ENCODE data around the gene STAB1.
A peak's percentile ranks its signal among the peaks of the same experiment; 100 is the strongest.

The STAB1 gene

DNA sequence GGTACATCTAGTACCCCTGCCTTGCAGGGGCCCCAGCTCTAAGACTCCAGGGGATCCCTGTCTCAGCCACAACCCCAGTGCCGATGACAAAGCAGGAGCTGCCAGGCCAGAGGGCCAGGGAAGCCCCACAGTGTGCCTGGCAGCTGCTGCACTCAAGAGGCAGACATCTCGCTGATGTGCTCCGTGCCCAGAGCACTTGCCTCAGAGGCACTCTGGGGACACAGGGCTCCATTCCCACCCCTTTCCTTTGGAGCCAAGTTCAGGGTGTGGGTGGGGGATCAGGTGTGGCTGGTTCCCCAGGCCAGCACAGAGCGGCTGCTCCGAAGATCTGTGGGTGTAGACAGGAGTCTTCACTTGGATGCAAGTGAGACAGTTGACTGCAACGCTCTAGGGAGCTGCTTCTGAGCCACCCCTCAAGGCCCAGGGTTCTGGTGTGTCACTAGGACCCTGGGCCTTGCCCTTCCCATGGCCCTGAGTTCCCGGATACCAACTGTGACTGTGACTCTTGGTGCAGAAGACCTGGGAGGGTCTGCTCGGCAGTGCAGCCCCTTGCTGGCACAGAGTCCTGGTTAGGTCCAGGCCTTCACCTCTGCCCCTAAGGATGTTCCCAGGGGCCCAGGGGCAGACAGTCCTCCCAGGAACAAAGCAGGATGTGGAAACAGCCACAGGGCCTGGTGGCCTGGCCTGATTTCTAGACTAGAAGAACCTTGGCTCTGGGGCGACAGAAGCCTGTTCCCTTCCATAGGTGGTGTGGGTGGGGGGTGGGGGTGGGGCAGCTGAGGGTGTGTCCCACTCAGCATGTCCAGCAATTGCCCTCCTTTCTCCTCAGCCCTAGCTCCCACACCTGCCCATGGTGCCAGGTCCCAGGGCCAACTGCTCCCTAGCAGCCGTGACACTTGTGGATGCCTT lies 36.0 kb downstream of the STAB1 start:
- no peak overlapping the region for H3K4me3 ChIP-seq (ENCODE audit: low read length)
- peaks cover 28% of the 10 kb centered on the region for H3K36me3 ChIP-seq (ENCODE audit: insufficient read depth, low read length)
- no peaks in the 10 kb centered on the region for H3K9me3 ChIP-seq (replicated peaks; ENCODE audit: low read length)
- H3K9ac ChIP-seq (ENCODE audit: low read depth, low read length), result no peak overlapping the region
- peaks cover 35% of the 10 kb centered on the region for H3K4me1 ChIP-seq (ENCODE audit: control insufficient read depth, insufficient read depth, low read length)
- no peaks in the 10 kb centered on the region for H3K27me3 ChIP-seq (ENCODE audit: control insufficient read depth, insufficient read depth, low read length)
- peak overlapping the region; percentile 90 for H3K4me2 ChIP-seq (ENCODE audit: low read length)

DNA sequence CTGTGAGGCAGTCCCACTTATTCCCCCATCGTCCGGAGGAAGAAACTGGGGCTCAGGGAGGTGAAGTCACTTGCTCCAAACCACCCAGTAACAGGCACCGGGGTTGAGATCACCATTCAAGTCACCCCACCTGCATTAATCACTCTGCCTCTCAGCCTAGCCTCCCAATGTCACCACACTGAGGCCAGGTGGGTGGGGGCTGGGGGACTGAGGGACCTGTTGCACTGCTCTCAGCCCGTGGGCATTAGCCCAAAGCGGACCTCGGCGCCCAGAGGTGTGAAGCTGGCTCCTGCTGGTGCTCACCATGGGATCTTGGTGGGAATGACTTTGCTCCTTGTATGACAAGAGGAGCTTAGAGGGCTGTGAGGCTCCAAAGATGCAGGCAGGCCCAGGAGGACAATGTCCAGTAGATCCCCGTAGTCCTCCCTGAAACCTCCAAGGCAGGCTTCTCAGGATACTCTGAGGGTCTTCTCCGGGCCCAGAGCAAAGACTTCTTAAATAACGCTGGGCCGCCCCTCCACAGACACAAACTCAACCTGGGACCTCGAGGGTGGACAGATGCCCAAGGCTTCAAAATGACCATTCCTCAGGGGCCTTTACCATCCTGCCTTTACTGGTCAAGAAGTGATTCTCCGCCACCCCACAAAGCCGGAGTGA lies 36.9 kb downstream of the STAB1 start:
- H3K36me3 ChIP-seq (ENCODE audit: insufficient read depth, low read length), result peaks cover 21% of the 10 kb centered on the region
- peak overlapping the region; percentile 84 for H3K4me3 ChIP-seq (ENCODE audit: low read length)
- peak overlapping the region; percentile 90 for H3K4me2 ChIP-seq (ENCODE audit: low read length)
- H3K9ac ChIP-seq (ENCODE audit: low read depth, low read length), result peak overlapping the region; percentile 78
- no peaks in the 10 kb centered on the region for H3K27me3 ChIP-seq (ENCODE audit: control insufficient read depth, insufficient read depth, low read length)
- H3K4me1 ChIP-seq (ENCODE audit: control insufficient read depth, insufficient read depth, low read length), result peaks cover 35% of the 10 kb centered on the region
- no peaks in the 10 kb centered on the region for H3K9me3 ChIP-seq (replicated peaks; ENCODE audit: low read length)

DNA sequence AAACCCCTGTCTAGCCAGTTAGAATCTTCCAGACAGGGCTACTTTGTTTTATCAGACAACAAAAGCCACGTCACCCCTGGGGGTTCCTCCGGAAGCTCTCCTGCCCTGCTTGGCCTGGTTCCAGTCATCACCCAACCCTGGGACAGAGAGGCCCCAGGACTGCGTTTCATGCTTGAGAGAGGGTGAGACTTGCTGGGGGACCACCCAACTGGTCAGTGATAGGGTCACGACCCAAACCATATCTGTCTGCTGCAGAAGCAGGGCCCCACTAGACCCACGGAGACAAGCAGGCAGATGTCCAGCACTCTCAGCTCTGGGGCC lies 37.3 kb downstream of the STAB1 start:
- Histone ChIP-seq H3K4me1 (ENCODE audit: control insufficient read depth, insufficient read depth, low read length) (peaks cover 37% of the 10 kb centered on the region), H3K36me3 (ENCODE audit: insufficient read depth, low read length) (peaks cover 16% of the 10 kb centered on the region), H3K4me2 (ENCODE audit: low read length) (peak overlapping the region; percentile 90), H3K27me3 (ENCODE audit: control insufficient read depth, insufficient read depth, low read length) (no peaks in the 10 kb centered on the region), H3K9me3 (replicated peaks; ENCODE audit: low read length) (no peaks in the 10 kb centered on the region), H3K9ac (ENCODE audit: low read depth, low read length) (peak overlapping the region; percentile 78), H3K4me3 (ENCODE audit: low read length) (peak overlapping the region; percentile 84)

DNA sequence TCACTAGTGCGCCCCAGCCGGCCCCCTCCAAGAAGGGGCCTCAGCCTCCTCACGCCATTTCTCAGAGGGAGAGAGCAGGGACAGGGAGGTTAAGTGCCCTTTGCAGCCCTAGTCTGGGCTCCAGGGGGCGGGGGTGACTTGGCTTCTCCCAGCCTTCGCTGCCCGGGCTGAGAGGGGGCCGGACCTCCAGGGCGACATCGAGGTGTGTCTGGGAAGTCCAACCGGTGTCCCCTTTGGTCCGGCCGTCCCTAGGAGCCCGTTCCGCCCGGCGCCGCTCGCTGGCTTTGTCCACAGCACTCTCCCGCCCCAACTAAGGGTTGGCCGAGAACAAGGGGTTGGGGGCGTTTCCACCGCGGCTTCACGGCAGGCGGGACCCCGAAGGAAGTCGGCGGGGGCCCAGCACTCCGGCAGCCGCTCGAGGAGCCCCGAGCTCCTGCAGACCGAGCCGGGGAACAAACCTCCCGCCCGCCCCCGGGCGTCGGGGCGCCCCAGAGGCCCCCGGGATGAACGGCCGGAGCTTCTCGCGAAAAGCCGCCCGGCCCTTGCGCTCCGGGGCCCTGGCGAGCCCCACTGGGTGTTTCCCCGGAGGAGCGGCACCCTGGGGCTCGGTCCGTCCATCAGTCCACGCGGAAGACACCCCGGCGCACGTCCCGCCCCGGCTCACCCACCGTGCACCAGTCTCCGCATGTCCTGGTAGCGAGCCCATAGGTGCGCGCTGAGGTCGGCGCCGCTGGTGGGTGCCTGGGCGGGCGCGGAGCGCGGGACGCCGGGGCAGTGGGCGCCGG lies 37.9 kb downstream of the STAB1 start:
- Histone ChIP-seq H3K4me2 (ENCODE audit: low read length) (peak overlapping the region; percentile 90), H3K27me3 (ENCODE audit: control insufficient read depth, insufficient read depth, low read length) (no peaks in the 10 kb centered on the region), H3K4me3 (ENCODE audit: low read length) (peak overlapping the region; percentile 84), H3K4me1 (ENCODE audit: control insufficient read depth, insufficient read depth, low read length) (peaks cover 43% of the 10 kb centered on the region), H3K9me3 (replicated peaks; ENCODE audit: low read length) (no peaks in the 10 kb centered on the region), H3K9ac (ENCODE audit: low read depth, low read length) (peak overlapping the region; percentile 78), H3K36me3 (ENCODE audit: insufficient read depth, low read length) (peaks cover 10% of the 10 kb centered on the region)

DNA sequence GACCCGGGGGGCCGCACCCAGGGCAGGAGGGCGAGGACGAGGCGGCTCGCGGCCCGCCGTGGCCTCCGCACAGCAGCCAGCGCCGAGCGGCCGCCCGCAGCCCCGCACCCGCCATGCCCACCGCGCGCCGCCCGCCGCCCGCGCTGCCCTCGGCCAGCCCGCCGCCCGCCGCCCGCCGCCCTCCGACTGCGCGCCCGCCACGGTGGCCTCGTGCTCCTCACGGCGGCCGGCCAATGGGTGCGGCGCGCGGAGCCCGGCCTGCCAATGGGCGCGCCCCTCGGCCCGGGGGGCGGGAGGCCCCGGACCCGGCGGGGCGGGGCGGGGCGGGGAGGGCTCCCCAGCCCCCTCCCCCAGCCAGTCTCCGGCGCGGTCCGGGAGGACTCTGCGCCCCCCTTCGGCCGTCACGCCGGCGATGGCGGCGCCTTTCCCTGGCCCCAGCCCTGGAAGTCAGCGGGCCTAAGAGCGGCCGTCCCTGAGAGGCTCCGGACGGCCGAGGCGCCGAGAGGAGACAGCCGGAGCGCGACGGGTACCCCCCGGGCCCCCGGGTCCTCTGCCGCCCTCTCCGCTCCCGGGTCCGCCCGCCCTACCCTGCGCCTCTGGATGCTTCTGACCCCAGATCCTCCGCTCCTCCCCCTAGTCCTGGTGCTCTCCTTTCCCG lies 38.6 kb downstream of the STAB1 start, which contains the start of gene NT5DC2:
Gene NT5DC2, minus strand, starts transcription at position 235 of the 658 bp plus-strand sequence. Its CDS starts 120 bp downstream, at position 115.
- Histone ChIP-seq H3K4me2 (ENCODE audit: low read length) (peak within 1 kb of the TSS; percentile 90), H3K9me3 (replicated peaks; ENCODE audit: low read length) (no peaks in the 10 kb centered on the region), H3K27me3 (ENCODE audit: control insufficient read depth, insufficient read depth, low read length) (no peaks in the 10 kb centered on the region), H3K4me3 (ENCODE audit: low read length) (peak within 1 kb of the TSS; percentile 84), H3K36me3 (ENCODE audit: insufficient read depth, low read length) (peaks cover 5% of the 10 kb centered on the region), H3K9ac (ENCODE audit: low read depth, low read length) (peak within 1 kb of the TSS; percentile 83), H3K4me1 (ENCODE audit: control insufficient read depth, insufficient read depth, low read length) (peaks cover 47% of the 10 kb centered on the region)

DNA sequence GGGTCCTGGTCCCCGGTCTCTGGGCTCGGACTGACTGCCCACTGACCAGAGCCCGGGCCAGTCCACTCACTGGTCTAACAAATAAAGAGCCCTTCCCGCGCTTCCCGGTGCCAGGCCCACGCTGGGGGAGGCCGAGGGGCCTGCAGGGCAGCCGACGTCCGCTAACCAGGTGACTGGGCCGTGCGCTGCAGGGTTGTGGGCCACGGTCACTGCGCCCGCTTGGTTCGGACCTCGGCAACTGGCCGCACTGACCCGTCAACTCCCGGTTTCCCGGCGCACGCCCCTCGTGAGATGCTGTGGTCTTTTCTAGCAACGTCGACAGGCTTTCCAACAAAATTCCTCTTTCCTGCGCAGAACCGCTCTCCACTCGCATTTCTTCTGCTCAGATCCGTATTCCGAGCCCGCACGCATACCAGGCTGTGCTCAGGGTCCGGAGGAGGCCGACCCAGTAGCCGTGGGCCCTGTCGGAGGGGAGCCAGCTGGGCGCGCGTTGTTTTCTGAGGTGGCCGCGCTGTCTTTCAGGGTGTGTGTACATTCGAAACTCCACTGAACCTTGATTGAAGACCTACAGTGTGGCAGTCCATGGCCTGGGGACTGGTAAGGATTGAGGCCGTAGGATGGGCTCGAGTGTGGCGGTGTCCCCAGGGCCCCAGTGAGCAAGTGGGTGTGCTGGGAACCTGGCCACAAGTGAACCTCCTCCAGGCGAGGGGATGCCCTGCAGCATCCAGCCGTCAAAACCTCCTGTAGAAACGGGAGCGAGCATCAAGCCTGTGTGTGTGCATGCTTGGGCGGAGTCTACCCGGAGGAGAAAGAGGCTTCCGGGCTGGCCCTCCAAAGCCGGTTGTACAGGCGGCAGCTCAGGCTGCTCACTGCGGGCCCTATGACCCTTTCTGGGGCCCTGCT lies 39.4 kb downstream of the STAB1 start:
- H3K4me3 ChIP-seq (ENCODE audit: low read length), result peak overlapping the region; percentile 77
- no peaks in the 10 kb centered on the region for H3K27me3 ChIP-seq (ENCODE audit: control insufficient read depth, insufficient read depth, low read length)
- H3K9ac ChIP-seq (ENCODE audit: low read depth, low read length), result peak overlapping the region; percentile 83
- H3K9me3 ChIP-seq (replicated peaks; ENCODE audit: low read length), result no peaks in the 10 kb centered on the region
- H3K36me3 ChIP-seq (ENCODE audit: insufficient read depth, low read length), result peaks cover 2% of the 10 kb centered on the region
- peak overlapping the region; percentile 88 for H3K4me2 ChIP-seq (ENCODE audit: low read length)
- H3K4me1 ChIP-seq (ENCODE audit: control insufficient read depth, insufficient read depth, low read length), result peaks cover 53% of the 10 kb centered on the region

DNA sequence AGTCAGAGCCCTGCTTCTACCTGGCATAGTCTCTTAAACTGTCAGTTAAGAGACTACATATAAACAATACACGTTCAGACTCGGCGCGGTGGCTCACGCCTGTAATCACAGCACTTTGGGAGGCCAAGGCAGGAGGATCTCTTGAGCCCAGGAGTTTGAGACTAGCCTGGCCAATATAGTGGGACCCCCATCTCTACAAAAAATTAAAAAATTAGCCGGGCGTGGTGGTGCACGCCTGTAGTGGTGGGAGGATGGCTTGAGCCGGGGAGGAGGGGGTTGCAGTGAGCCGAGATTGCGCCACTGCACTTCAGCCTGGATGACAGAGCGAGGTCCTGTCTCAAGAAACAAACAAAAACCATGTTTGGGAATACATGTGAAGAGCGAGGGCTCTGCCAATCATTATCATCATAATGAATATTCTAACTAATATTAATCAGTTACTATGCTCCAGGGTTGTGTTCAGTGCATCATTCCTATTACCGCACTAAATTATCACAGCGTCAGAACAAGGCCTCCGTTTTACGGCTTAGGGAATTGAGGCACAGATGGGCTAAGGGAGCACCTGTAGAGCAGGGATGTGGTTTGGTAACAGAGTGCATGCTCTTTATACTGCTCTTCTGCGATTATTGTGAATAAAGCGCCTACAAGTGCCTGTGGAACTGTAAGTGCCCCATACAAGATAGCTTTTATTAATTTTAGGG lies 40.4 kb downstream of the STAB1 start:
- Histone ChIP-seq H3K4me3 (ENCODE audit: low read length) (peak overlapping the region; percentile 62), H3K9ac (ENCODE audit: low read depth, low read length) (peak overlapping the region; percentile 36), H3K9me3 (replicated peaks; ENCODE audit: low read length) (no peaks in the 10 kb centered on the region), H3K4me2 (ENCODE audit: low read length) (peak overlapping the region; percentile 88), H3K36me3 (ENCODE audit: insufficient read depth, low read length) (peaks cover 7% of the 10 kb centered on the region), H3K27me3 (ENCODE audit: control insufficient read depth, insufficient read depth, low read length) (no peaks in the 10 kb centered on the region), H3K4me1 (ENCODE audit: control insufficient read depth, insufficient read depth, low read length) (peaks cover 48% of the 10 kb centered on the region)

DNA sequence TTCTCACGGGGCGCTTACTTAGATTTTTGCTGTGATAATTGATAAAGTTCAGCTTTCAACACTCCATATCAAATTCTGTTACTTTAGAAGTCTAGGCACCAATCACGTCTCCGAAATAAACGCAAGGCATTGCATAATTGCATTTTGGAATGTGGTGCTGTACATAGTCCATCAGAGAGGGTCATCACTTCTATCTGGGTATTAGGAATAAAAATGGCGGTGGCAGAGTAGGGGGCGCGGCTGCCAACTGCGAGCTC lies 40.9 kb downstream of the STAB1 start:
- H3K27me3 ChIP-seq (ENCODE audit: control insufficient read depth, insufficient read depth, low read length), result no peaks in the 10 kb centered on the region
- H3K4me1 ChIP-seq (ENCODE audit: control insufficient read depth, insufficient read depth, low read length), result peaks cover 48% of the 10 kb centered on the region
- H3K4me2 ChIP-seq (ENCODE audit: low read length), result peak overlapping the region; percentile 79
- peak overlapping the region; percentile 62 for H3K4me3 ChIP-seq (ENCODE audit: low read length)
- no peaks in the 10 kb centered on the region for H3K9me3 ChIP-seq (replicated peaks; ENCODE audit: low read length)
- H3K36me3 ChIP-seq (ENCODE audit: insufficient read depth, low read length), result peaks cover 12% of the 10 kb centered on the region
- H3K9ac ChIP-seq (ENCODE audit: low read depth, low read length), result peak overlapping the region; percentile 36

DNA sequence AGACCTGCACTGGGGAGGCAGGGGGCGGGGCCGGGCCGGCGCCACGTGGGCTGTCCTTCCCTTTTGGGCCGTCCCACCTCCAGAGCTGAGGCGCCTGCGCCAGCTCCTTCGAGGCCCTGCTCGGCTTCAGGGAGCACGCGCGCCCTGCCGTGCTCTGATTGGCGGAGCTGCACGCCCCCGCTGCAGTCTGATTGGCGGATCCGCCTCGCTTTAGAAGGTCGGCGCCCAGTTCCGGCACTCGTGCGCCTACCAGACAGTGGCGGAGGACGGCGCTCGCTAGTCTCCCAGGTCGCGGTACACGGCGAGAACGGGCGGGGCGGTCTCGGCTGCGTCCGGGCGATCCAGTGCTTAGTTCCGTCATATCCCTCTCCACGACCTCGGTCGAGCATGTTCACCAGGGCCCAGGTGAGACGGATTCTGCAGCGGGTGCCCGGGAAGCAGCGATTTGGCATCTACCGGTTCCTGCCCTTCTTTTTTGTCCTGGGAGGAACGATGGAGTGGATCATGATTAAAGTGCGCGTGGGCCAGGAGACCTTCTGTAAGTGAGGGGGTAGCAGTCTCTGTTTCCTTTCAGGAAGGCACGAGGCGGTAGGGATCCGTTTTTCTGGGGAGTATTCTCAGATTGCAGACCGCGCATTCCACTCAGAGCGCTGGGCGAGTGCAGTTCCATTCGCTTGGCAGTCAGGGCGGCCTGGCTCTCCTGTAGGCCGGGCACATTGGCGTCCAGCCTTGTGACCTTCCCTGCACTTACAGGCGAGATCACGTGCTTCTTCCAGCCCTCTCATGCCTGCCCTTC lies 41.4 kb downstream of the STAB1 start, which contains the start of gene UQCC5:
Gene UQCC5, plus strand, starts transcription at position 237 of the 796 bp plus-strand sequence. Its CDS starts 151 bp downstream, at position 388.
- peak within 1 kb of the TSS; percentile 81 for H3K4me2 ChIP-seq (ENCODE audit: low read length)
- H3K36me3 ChIP-seq (ENCODE audit: insufficient read depth, low read length), result peaks cover 17% of the 10 kb centered on the region
- H3K9ac ChIP-seq (ENCODE audit: low read depth, low read length), result peak within 1 kb of the TSS; percentile 89
- H3K27me3 ChIP-seq (ENCODE audit: control insufficient read depth, insufficient read depth, low read length), result no peaks in the 10 kb centered on the region
- peaks cover 48% of the 10 kb centered on the region for H3K4me1 ChIP-seq (ENCODE audit: control insufficient read depth, insufficient read depth, low read length)
- no peaks in the 10 kb centered on the region for H3K9me3 ChIP-seq (replicated peaks; ENCODE audit: low read length)
- H3K4me3 ChIP-seq (ENCODE audit: low read length), result peak within 1 kb of the TSS; percentile 78

All from skeletal muscle satellite cell (primary cell).